ENCODE results near the gene HOXC6.

DNA sequence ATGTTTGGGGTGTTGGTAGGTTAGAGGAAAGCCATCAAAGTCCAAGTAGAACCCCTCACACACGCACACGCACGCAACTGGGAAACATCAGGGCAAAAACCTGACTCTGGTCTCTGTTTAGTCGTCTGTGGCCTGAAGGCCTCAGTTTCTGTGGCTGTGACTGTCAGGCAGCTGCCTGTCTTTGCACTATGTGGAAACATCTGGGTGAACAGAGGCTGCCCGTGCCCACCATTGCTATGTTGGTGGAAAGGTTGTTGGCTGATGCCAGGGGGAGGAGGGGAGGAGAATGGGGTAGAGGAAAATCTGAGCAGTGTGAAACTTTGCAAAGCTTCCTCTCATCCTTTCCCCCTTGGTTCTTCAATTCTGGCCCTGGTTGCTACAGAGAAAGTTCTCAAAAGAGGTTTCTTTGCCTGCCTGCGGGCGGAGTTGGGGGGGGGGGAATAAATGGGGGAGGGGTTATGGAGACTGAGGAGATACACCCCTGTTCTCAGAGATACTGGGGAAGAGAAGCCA, 35.8 kb upstream of the HOXC6 start:
- no peak for TF ChIP-seq ZNF76 (tag by site-specific recombination; IDR thresholded peaks at IDR 0.05; ENCODE audit: borderline replicate concordance, low read depth)
- no peak for TF ChIP-seq ZNF274 (IDR thresholded peaks at IDR 0.05; ENCODE audit: low read length)
- TF ChIP-seq ZNF274 (tag by site-specific recombination; IDR thresholded peaks at IDR 0.05; ENCODE audit: borderline replicate concordance): no peak
- no peak for TF ChIP-seq CTCF (tag by site-specific recombination; IDR thresholded peaks at IDR 0.05)
- TF ChIP-seq ZNF785 (tag by site-specific recombination; IDR thresholded peaks at IDR 0.05): no peak
- TF ChIP-seq ZNF514 (tag by site-specific recombination; IDR thresholded peaks at IDR 0.05): no peak
- TF ChIP-seq TRIM28 (IDR thresholded peaks at IDR 0.05; ENCODE audit: borderline replicate concordance, low read length): no peak
- TF ChIP-seq ZNF311 (tag by site-specific recombination; IDR thresholded peaks at IDR 0.05; ENCODE audit: borderline replicate concordance): no peak
- no peak for TF ChIP-seq ATF2 (tag by site-specific recombination; IDR thresholded peaks at IDR 0.05; ENCODE audit: low read depth)
